Activated naive CD8-positive, alpha-beta T cell treated with anti-CD3 and anti-CD28 coated beads, Interleukin-2, amount 50 U/mL, for 24 hours (primary cell): ENCODE measurements around the gene SORCS2.

ENCODE experiments used
- ATAC-seq: fragments of 150-1000 bp; cut with Tn5 transposase; one replicate; pipeline ENCODE4 v1.10.0; 2021
- DNase-seq: peaks from one replicate; pipeline ENCODE4 v3.0.0; 2021
- H3K27ac Mint-ChIP-seq: one replicate; pipeline ENCODE4 v1.8.0; 2021; ENCODE audit warnings: mild to moderate bottlenecking, mixed read lengths
- H3K27me3 Mint-ChIP-seq: one replicate; pipeline ENCODE4 v1.8.0; 2021; ENCODE audit warnings: mixed read lengths
- H3K36me3 Mint-ChIP-seq: one replicate; pipeline ENCODE4 v1.8.0; 2021; ENCODE audit warnings: low read depth, mixed read lengths
- H3K4me1 Mint-ChIP-seq: one replicate; pipeline ENCODE4 v1.8.0; 2021; ENCODE audit warnings: mixed read lengths
- H3K4me3 Mint-ChIP-seq: one replicate; pipeline ENCODE4 v1.8.0; 2021; ENCODE audit warnings: mild to moderate bottlenecking, moderate library complexity, mixed read lengths
- H3K9me3 Mint-ChIP-seq: one replicate; pipeline ENCODE4 v1.8.0; 2021; ENCODE audit warnings: mixed read lengths

Gene SORCS2

GRCh38 chr4:7632341-7632740, 440.0 kb downstream of the SORCS2 start:
- no peaks in the 10 kb centered on the region for H3K36me3 Mint-ChIP-seq
- no peak for ATAC-seq

GRCh38 chr4:7632971-7633370, 440.6 kb downstream of the SORCS2 start:
- Mint-ChIP-seq H3K27me3 (peaks cover 8% of the 10 kb centered on the region), H3K27ac (no peak overlapping the region), H3K9me3 (no peaks in the 10 kb centered on the region), H3K4me1 (no peaks in the 10 kb centered on the region), H3K36me3 (no peaks in the 10 kb centered on the region), H3K4me3 (no peak overlapping the region)
- no peak for DNase-seq
- no peak for ATAC-seq

More at GRCh38 chr4:7632341-7632740, 440.0 kb downstream of the SORCS2 start:
- no peak for DNase-seq
- Mint-ChIP-seq H3K4me3 (no peak overlapping the region), H3K9me3 (no peaks in the 10 kb centered on the region), H3K4me1 (no peaks in the 10 kb centered on the region), H3K27ac (no peak overlapping the region), H3K27me3 (peaks cover 8% of the 10 kb centered on the region)

GRCh38 chr4:7634661-7635251, 442.4 kb downstream of the SORCS2 start:
- Mint-ChIP-seq H3K36me3 (no peaks in the 10 kb centered on the region), H3K9me3 (no peaks in the 10 kb centered on the region), H3K4me3 (no peak overlapping the region), H3K27me3 (peaks cover 8% of the 10 kb centered on the region), H3K27ac (no peak overlapping the region), H3K4me1 (no peaks in the 10 kb centered on the region)
- DNase-seq (no peak), ATAC-seq (no peak)

- DNase-seq (no peak), ATAC-seq (no peak)
- Mint-ChIP-seq H3K4me3 (no peak overlapping the region), H3K36me3 (no peaks in the 10 kb centered on the region), H3K9me3 (no peaks in the 10 kb centered on the region), H3K27me3 (peaks cover 8% of the 10 kb centered on the region), H3K27ac (no peak overlapping the region), H3K4me1 (no peaks in the 10 kb centered on the region)
Observed at GRCh38 chr4:7635445-7636239, 443.3 kb downstream of the SORCS2 start.

GRCh38 chr4:7636240-7636508, 443.8 kb downstream of the SORCS2 start:
- H3K27ac Mint-ChIP-seq: no peak overlapping the region
- H3K4me1 Mint-ChIP-seq: no peaks in the 10 kb centered on the region
- peaks cover 4% of the 10 kb centered on the region for H3K27me3 Mint-ChIP-seq
- no peak overlapping the region for H3K4me3 Mint-ChIP-seq
- no peak for DNase-seq
- no peaks in the 10 kb centered on the region for H3K36me3 Mint-ChIP-seq
- no peak for ATAC-seq
- H3K9me3 Mint-ChIP-seq: no peaks in the 10 kb centered on the region

DNA sequence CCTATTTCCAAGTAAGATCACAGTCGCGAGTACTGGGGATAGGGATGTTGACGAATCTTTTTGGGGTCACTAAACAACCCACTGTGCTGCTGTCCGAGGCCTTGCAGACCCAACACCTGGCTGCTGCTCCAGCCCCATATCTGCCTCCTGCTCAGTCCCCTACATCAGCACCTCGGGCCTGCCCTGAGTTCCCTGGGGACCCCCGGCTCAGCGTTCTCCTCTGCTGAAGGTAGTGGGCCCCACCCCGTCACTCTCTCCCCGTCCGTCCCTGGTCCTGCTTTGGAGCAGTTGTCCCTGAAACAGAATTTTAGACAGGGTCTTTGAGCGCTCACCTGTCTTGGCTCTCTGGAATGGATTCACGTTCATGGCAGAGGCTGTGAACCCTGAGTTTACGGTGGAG, 444.8 kb downstream of the SORCS2 start:
- H3K36me3 Mint-ChIP-seq: no peaks in the 10 kb centered on the region
- peaks cover 4% of the 10 kb centered on the region for H3K27me3 Mint-ChIP-seq
- no peaks in the 10 kb centered on the region for H3K4me1 Mint-ChIP-seq
- ATAC-seq (no peak), DNase-seq (no peak)
- no peak overlapping the region for H3K27ac Mint-ChIP-seq
- no peak overlapping the region for H3K4me3 Mint-ChIP-seq
- no peaks in the 10 kb centered on the region for H3K9me3 Mint-ChIP-seq

- no peaks in the 10 kb centered on the region for H3K36me3 Mint-ChIP-seq
- no peak for DNase-seq
- H3K4me3 Mint-ChIP-seq: no peak overlapping the region
- no peak for ATAC-seq
- no peak overlapping the region for H3K27ac Mint-ChIP-seq
- no peaks in the 10 kb centered on the region for H3K9me3 Mint-ChIP-seq
- H3K4me1 Mint-ChIP-seq: no peaks in the 10 kb centered on the region
- H3K27me3 Mint-ChIP-seq: peaks cover 4% of the 10 kb centered on the region
Observed at GRCh38 chr4:7637971-7638370, 445.6 kb downstream of the SORCS2 start.

- Mint-ChIP-seq H3K4me3 (no peak overlapping the region), H3K9me3 (no peaks in the 10 kb centered on the region), H3K4me1 (no peaks in the 10 kb centered on the region), H3K27me3 (peaks cover 1% of the 10 kb centered on the region), H3K36me3 (no peaks in the 10 kb centered on the region), H3K27ac (no peak overlapping the region)
- ATAC-seq: no peak
- DNase-seq: no peak
Observed at GRCh38 chr4:7638489-7638888, 446.2 kb downstream of the SORCS2 start.

GRCh38 chr4:7638984-7639789, 446.8 kb downstream of the SORCS2 start:
- Mint-ChIP-seq H3K27ac (no peak overlapping the region), H3K4me1 (no peaks in the 10 kb centered on the region), H3K9me3 (no peaks in the 10 kb centered on the region), H3K36me3 (no peaks in the 10 kb centered on the region), H3K4me3 (no peak overlapping the region), H3K27me3 (peaks cover 1% of the 10 kb centered on the region)
- ATAC-seq (no peak), DNase-seq (no peak)

DNA sequence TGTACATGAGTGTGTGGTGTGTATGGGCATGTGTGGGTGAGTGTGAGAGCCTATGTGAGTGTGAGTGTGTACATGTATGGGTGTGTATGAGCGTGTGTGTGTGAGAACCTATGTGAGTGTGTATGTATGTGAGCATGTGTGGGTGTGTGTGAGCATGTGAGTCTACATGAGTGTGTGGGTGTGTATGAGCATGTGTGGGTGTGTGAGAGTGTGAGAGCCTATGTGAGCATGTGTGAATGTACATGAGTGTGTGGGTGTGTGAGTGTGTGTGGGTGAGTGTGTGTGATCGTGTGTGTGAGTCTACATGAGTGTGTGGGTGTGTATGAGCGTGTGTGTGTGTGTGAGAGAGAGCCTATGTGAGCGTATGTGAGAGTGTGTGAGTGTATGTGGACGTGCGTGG, 447.8 kb downstream of the SORCS2 start:
- H3K4me1 Mint-ChIP-seq: no peaks in the 10 kb centered on the region
- H3K27me3 Mint-ChIP-seq: peaks cover 1% of the 10 kb centered on the region

DNA sequence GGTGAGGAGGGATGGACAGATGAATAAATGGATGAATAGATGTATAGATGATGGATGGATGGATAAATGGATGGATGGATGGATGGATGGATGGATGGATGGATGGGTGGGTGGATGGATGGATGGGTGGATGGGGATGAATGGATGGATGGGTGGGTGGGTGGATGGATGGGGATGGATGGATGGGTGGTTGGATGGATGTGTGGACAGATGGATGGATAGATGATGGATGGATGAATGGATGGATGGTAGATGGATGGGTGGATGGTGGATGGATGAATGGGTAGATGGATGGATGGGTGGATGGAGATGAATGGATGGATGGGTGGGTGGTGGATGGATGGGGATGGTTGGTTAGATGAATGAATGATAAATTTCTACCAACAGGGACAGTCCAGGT, 449.4 kb downstream of the SORCS2 start:
- Mint-ChIP-seq H3K27me3 (no peaks in the 10 kb centered on the region), H3K27ac (no peak overlapping the region), H3K4me1 (no peaks in the 10 kb centered on the region), H3K9me3 (no peaks in the 10 kb centered on the region), H3K4me3 (no peak overlapping the region), H3K36me3 (no peaks in the 10 kb centered on the region)
- DNase-seq (no peak), ATAC-seq (no peak)

More for the DNA sequence above, 447.8 kb downstream of the SORCS2 start:
- Mint-ChIP-seq H3K9me3 (no peaks in the 10 kb centered on the region), H3K27ac (no peak overlapping the region), H3K36me3 (no peaks in the 10 kb centered on the region), H3K4me3 (no peak overlapping the region)
- ATAC-seq: no peak
- no peak for DNase-seq

GRCh38 chr4:7642741-7643458, 450.6 kb downstream of the SORCS2 start:
- no peak for ATAC-seq
- Mint-ChIP-seq H3K9me3 (no peaks in the 10 kb centered on the region), H3K36me3 (no peaks in the 10 kb centered on the region)

DNA sequence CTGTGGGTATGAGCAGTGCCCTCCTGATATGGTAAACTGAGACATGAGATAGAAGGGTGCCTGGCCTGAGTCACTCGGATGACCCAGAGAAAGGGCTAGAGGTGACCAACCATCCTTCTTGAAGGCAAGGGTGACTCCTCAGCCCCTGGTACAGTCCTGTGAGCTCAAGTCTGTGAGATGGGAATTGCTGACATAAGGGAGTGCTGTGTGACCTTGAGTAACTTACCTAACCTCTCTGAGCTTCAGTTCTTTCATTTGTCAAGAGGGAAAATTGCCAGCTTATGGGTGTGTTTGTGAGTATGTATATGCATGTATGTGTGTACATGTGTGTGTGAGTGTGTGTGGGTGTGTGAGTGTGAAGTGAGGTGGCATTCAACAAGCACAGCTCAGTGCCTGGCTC, 452.8 kb downstream of the SORCS2 start:
- H3K27me3 Mint-ChIP-seq: no peaks in the 10 kb centered on the region
- peaks cover 27% of the 10 kb centered on the region for H3K4me1 Mint-ChIP-seq
- no peak overlapping the region for H3K27ac Mint-ChIP-seq
- DNase-seq (no peak), ATAC-seq (no peak)
- H3K4me3 Mint-ChIP-seq: no peak overlapping the region
- H3K9me3 Mint-ChIP-seq: no peaks in the 10 kb centered on the region
- H3K36me3 Mint-ChIP-seq: no peaks in the 10 kb centered on the region

More at GRCh38 chr4:7642741-7643458, 450.6 kb downstream of the SORCS2 start:
- Mint-ChIP-seq H3K27ac (no peak overlapping the region), H3K4me1 (peaks cover 8% of the 10 kb centered on the region), H3K4me3 (no peak overlapping the region), H3K27me3 (no peaks in the 10 kb centered on the region)
- no peak for DNase-seq

DNA sequence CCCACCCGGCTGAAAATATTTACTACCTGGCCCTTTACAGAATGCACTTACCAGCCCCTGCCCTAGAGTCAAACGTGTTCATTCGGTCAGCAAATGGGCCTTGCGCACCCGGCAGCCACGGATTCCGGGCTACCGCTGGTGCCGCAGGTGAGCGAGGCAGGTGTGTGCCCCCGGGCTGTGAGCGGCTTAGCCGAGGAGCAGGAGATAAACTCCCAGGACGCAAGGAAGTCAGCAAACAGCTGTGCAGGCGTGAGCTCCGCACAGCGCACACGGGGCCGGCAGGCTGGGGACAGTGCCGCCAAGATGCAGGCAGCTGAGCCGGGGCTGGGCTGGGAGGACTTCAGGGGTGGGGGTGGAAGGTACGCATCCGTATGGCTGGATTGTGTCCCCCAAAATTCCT, 453.6 kb downstream of the SORCS2 start:
- Mint-ChIP-seq H3K4me3 (no peak overlapping the region), H3K36me3 (no peaks in the 10 kb centered on the region), H3K9me3 (no peaks in the 10 kb centered on the region), H3K4me1 (peaks cover 33% of the 10 kb centered on the region), H3K27ac (no peak overlapping the region), H3K27me3 (peaks cover 2% of the 10 kb centered on the region)
- ATAC-seq: no peak
- DNase-seq: no peak
